Measurements from ENCODE around the gene PLCG2. TPM values are rescaled to one million over a fixed set of nuclear protein-coding genes. Genes with fewer than 3 reads are reported as not detected.

The PLCG2 gene
- polyA plus RNA-seq, 1 experiment: 0.22 TPM

DNA sequence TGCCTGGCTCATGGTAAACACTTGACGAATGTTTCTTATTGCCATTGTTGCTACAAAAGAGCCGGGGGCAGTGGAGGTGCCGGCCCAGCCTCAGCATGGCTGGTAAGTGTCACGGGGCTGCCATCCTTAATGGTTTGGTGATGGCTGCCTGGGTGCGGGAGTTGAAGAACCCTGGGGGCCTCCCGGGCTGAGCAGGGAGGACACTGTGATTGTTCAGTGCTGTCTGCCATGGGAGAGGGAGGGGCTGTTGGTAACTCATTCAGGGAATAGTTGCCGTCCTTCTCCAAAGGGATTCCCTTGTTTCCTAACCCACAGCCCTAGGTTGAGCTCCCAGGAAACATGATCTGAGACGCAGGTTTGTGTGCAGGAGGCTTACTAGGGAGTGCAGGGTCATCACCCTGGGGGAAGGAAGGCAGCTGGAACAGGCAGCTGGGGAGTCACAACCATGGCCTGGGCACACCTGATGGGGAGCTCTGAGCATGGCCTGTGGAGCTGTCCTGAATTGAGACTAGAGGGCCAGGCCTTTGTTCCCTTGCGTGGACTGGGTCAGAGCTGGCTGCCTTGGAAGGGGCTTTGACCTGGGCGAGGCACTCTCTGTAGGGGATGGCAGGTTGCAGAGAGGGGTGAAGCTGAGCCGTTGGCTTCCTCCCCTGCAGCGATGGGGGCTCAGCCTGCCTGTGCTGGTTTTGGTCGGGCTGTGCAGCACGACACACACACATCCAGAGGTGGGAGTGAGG is 85.7 kb downstream of the PLCG2 start:
- Histone ChIP-seq H3K27me3 (ENCODE audit: control insufficient read depth, insufficient read depth, low read length) (no peaks in the 10 kb centered on the region), H3K36me3 (ENCODE audit: control insufficient read depth, insufficient read depth, low read length) (no peaks in the 10 kb centered on the region), H3K4me3 (ENCODE audit: low read depth, low read length) (no peak overlapping the region)
- ChIA-PET CTCF (interaction anchor here (1.4 to 5.2 kb wide), 3 partner anchors 9 to 21 kb away, joined by 3 to 34 read pairs (median 9); no protein-coding TSS in a partner anchor), POLR2A (no interaction called here)
- DNase-seq (ENCODE audit: low read depth): no peak
- TF ChIP-seq, protein P1, sequence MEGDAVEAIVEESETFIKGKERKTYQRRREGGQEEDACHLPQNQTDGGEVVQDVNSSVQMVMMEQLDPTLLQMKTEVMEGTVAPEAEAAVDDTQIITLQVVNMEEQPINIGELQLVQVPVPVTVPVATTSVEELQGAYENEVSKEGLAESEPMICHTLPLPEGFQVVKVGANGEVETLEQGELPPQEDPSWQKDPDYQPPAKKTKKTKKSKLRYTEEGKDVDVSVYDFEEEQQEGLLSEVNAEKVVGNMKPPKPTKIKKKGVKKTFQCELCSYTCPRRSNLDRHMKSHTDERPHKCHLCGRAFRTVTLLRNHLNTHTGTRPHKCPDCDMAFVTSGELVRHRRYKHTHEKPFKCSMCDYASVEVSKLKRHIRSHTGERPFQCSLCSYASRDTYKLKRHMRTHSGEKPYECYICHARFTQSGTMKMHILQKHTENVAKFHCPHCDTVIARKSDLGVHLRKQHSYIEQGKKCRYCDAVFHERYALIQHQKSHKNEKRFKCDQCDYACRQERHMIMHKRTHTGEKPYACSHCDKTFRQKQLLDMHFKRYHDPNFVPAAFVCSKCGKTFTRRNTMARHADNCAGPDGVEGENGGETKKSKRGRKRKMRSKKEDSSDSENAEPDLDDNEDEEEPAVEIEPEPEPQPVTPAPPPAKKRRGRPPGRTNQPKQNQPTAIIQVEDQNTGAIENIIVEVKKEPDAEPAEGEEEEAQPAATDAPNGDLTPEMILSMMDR (IDR thresholded peaks at IDR 0.05; ENCODE audit: insufficient read depth, low read depth, low read length): no peak

DNA sequence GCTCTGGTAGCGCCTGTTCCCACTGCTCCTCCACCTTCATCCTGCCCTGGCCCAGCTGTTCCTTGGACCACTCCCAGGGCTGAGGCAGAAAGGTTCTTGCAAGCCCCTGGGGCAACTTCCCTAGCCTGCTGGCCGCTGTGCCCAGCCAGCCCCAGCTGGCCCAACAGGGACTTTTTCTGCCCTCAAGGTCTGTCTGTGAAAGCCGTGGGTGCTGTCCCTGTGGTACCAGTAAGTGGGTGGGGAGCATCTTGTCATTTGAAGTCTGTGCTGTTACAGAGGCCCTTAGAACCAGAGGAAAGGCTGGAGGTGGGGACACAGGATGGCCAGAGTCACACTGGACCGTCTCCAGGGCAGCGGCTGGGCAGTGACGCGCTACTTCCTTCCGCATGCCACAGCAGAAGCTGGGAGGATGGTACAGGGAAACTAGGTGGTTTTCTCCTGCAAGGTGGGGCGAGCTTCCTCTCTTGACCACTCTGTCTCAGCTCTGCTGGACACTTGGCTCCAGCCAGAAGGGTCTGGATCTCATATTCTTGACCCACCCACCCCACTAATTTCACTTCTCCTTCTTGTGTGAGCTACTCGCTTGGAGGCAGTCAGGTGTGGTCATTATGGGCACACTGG is 87.8 kb downstream of the PLCG2 start:
- Histone ChIP-seq H3K4me3 (ENCODE audit: low read depth, low read length) (no peak overlapping the region), H3K27me3 (ENCODE audit: control insufficient read depth, insufficient read depth, low read length) (no peaks in the 10 kb centered on the region), H3K36me3 (ENCODE audit: control insufficient read depth, insufficient read depth, low read length) (no peaks in the 10 kb centered on the region)
- POLR2A ChIA-PET: interaction anchor here (0.7 kb wide), 1 partner anchor 114 kb away, joined by 5 read pairs; no protein-coding TSS in a partner anchor
- CTCF ChIA-PET: interaction anchor here (1.6 kb wide), 1 partner anchor 19 kb away, joined by 5 read pairs; no protein-coding TSS in a partner anchor
- DNase-seq (ENCODE audit: low read depth): no peak
- TF ChIP-seq, protein P1 (IDR thresholded peaks at IDR 0.05; ENCODE audit: insufficient read depth, low read depth, low read length): no peak

DNA sequence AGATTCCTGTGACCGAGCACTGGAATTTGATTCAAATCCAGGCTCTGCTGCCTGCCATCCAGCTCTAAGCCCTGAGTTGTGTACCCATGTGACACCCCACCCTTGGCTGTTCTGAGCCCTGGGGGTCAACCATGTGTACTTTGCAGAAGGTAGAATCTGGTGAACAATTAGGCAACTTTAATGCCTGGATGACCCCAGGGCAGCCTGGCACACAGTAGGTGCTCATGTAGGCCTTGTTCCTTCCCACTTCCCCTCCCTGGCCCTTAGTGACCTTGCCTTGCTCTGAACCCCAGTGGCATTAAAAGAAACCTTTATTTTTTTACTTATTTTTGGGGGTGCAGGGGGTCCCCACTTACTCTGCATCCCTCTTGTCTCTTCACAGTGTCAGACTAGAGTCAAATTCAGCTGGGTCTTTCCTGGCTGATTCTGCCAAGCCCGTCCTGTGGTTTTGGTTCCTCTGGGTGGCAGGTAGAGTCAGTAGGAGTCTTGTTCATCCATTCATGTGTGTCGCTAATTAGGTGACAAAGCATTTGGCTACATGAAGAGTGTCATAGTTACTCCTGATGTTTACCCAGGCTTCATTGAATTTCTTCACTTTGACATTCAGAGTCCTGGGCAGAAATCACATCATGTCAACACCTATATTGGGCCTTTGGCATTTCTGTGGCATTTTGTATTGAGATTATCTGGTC is 89.1 kb downstream of the PLCG2 start:
- TF ChIP-seq, protein P1 (IDR thresholded peaks at IDR 0.05; ENCODE audit: insufficient read depth, low read depth, low read length): no peak
- DNase-seq (ENCODE audit: low read depth): no peak
- POLR2A ChIA-PET: no interaction called here
- CTCF ChIA-PET: no interaction called here
- Histone ChIP-seq H3K27me3 (ENCODE audit: control insufficient read depth, insufficient read depth, low read length) (no peaks in the 10 kb centered on the region), H3K36me3 (ENCODE audit: control insufficient read depth, insufficient read depth, low read length) (no peaks in the 10 kb centered on the region), H3K4me3 (ENCODE audit: low read depth, low read length) (no peak overlapping the region)

DNA sequence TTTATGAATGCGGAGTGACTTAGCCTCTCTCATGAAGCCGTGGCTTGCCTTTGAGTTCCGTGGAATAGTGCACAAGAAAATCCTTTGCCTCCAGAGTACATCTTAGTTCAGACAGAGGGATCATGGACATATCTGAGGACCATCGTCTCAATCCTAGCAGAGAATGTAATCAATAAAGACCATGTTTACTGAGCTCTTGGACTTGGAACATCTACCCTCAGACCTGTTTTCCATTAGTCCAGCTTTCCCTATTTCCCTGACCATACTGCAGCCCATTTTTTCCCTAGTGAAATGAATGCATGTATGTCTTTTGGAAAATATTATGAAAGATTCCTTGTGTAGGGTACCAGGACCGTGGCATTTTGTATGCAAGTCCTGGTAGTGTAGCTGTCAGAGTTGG is 90.2 kb downstream of the PLCG2 start:
- Histone ChIP-seq H3K27me3 (ENCODE audit: control insufficient read depth, insufficient read depth, low read length) (no peaks in the 10 kb centered on the region), H3K36me3 (ENCODE audit: control insufficient read depth, insufficient read depth, low read length) (no peaks in the 10 kb centered on the region), H3K4me3 (ENCODE audit: low read depth, low read length) (no peak overlapping the region)
- CTCF ChIA-PET: interaction anchor here (1.1 to 1.3 kb wide), 3 partner anchors 9 to 20 kb away, joined by 3 to 4 read pairs (median 3); no protein-coding TSS in a partner anchor
- TF ChIP-seq, protein P1 (IDR thresholded peaks at IDR 0.05; ENCODE audit: insufficient read depth, low read depth, low read length): no peak
- POLR2A ChIA-PET: no interaction called here
- DNase-seq (ENCODE audit: low read depth): no peak

DNA sequence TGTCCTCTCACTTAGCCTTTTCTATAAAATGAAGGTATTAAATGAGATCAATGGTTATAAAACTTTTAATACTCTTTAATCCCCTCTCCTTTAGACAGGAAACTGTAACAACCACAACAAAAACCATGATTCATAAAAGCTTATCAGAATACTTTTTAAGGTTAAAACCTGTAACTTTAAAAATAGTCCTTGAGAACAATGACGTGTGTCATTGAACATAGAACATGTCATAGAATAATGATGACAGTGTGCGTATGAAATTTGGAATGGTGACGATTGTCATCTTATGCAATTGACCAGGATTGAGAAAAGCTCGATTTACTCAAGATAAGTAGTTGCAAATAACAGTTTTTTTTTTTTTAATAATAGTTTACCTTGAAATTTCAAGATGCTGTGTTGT is 94.1 kb downstream of the PLCG2 start:
- TF ChIP-seq, protein P1 (IDR thresholded peaks at IDR 0.05; ENCODE audit: insufficient read depth, low read depth, low read length): no peak
- Histone ChIP-seq H3K36me3 (ENCODE audit: control insufficient read depth, insufficient read depth, low read length) (no peaks in the 10 kb centered on the region), H3K4me3 (ENCODE audit: low read depth, low read length) (no peak overlapping the region), H3K27me3 (ENCODE audit: control insufficient read depth, insufficient read depth, low read length) (no peaks in the 10 kb centered on the region)
- ChIA-PET POLR2A (no interaction called here), CTCF (interaction anchor here (0.6 to 4.4 kb wide), 14 partner anchors 9 to 1224 kb away, joined by 3 to 34 read pairs (median 4); no protein-coding TSS in a partner anchor)
- no peak for DNase-seq (ENCODE audit: low read depth)
